ENCODE data around the gene GNAO1. TPM values are rescaled to one million over a fixed set of nuclear protein-coding genes. Genes with fewer than 3 reads are reported as not detected.

The GNAO1 gene
- total and polyA plus RNA-seq, 9 of the 15 experiments (the other 6 are each of a cell fraction or from before 2014, with no cell fraction given), result 0.07 to 0.42 (median 0.08) TPM; not detected in 5

GRCh38 chr16:56212144-56212543, 20.9 kb downstream of the GNAO1 start:
- TF ChIP-seq CC2D1A (IDR thresholded peaks at IDR 0.05) (no peak), HMGN3 (IDR thresholded peaks at IDR 0.05; ENCODE audit: borderline replicate concordance, extremely low read depth, insufficient read length, low read depth, low read length) (no peak), DDX20 (tag; IDR thresholded peaks at IDR 0.05; ENCODE audit: low read depth) (no peak), FUS (optimal IDR thresholded peaks at IDR 0.05; ENCODE audit: low read depth, low read length) (no peak), POLR2B (IDR thresholded peaks at IDR 0.05; ENCODE audit: low read depth, partially characterized antibody) (no peak), ZNF584 (CRISPR knock-in tag; IDR thresholded peaks at IDR 0.05; ENCODE audit: low read depth) (no peak), TCF15 (CRISPR knock-in tag; IDR thresholded peaks at IDR 0.05) (no peak), SP2 (IDR thresholded peaks at IDR 0.05; ENCODE audit: extremely low read depth, low read depth, low read length, poor library complexity, severe bottlenecking) (no peak), RHOXF2B (CRISPR knock-in tag; conservative IDR thresholded peaks at IDR 0.05) (no peak), NELFE (IDR thresholded peaks at IDR 0.05; ENCODE audit: insufficient read depth, insufficient read length) (no peak), ZBTB12 (CRISPR knock-in tag; IDR thresholded peaks at IDR 0.05) (no peak), PCBP2 (IDR thresholded peaks at IDR 0.05; ENCODE audit: low read depth, low read length, poor library complexity, severe bottlenecking) (no peak), HINFP (tag; conservative IDR thresholded peaks at IDR 0.05; ENCODE audit: low read depth) (no peak), ATF2 (CRISPR knock-in tag; IDR thresholded peaks at IDR 0.05) (no peak), ZZZ3 (IDR thresholded peaks at IDR 0.05) (no peak), BACH1 (tag; IDR thresholded peaks at IDR 0.05) (no peak), JUNB (CRISPR knock-in tag; conservative IDR thresholded peaks at IDR 0.05) (no peak)
- Histone ChIP-seq H4K20me1 (replicated peaks; ENCODE audit: control insufficient read depth, insufficient read depth, low read length) (no peaks in the 10 kb centered on the region), H3K27me3 (ENCODE audit: control insufficient read depth in 2 of 2, insufficient read depth in 2 of 2, low read length in 2 of 2) (peaks cover 12 to 42% of the 10 kb centered on the region in 2 experiments; a peak in 4 of 5 replicates), H3K79me2 (ENCODE audit: control insufficient read depth, insufficient read depth, low read length) (no peaks in the 10 kb centered on the region), H3K4me2 (ENCODE audit: insufficient read depth, low read length) (no peak overlapping the region), H3K4me3 (no peak overlapping the region), H3K9me3 (replicated peaks; ENCODE audit: control insufficient read depth, insufficient read depth, low read depth, low read length) (no peaks in the 10 kb centered on the region), H3K27ac (ENCODE audit: extremely low read depth, low read depth, low read length) (no peak overlapping the region), H3K9me1 (ENCODE audit: control insufficient read depth, insufficient read depth, low read length) (no peaks in the 10 kb centered on the region), H2AFZ (ENCODE audit: low read depth, low read length) (no peak overlapping the region), H3K36me3 (ENCODE audit: control insufficient read depth, insufficient read depth, low read length) (no peaks in the 10 kb centered on the region), H3K4me1 (replicated peaks in 1 of 2; ENCODE audit: control insufficient read depth in 2 of 2, insufficient read depth in 2 of 2, low read length in 2 of 2) (no peaks in the 10 kb centered on the region), H3K9ac (ENCODE audit: insufficient read depth in 1 of 2, low read depth in 2 of 2, low read length in 2 of 2) (no peak overlapping the region)
- WGBS (ENCODE audit: insufficient coverage, low coverage, missing lambda C conversion rate), result 0% methylated on average over 6 of the region's 6 CpGs
- no TSS peak for BruUV-seq (replicated peaks)
- no peak for DNase-seq (ENCODE audit: extremely low read depth in 1 of 4, low spot score in 3 of 4)
- intact Hi-C loops (cut with micrococcal nuclease) (no loop called here), in situ Hi-C loops (cut with MboI) (no loop called here)
- no peak for ATAC-seq
- FAIRE-seq, result no peak
- POLR2A ChIA-PET, result no interaction called here
- CTCF ChIA-PET (ENCODE audit: low intra/inter-chr PET ratio), result no interaction called here
